Stimulated activated CD4-positive, alpha-beta T cell treated with anti-CD3 and anti-CD28 coated beads, Interleukin-2, amount 100 ng/mL, for 24 hours (primary cell): ENCODE measurements around the gene WHRN.

Source experiments
- DNase-seq, 2 donors: peaks; one replicate each; pipeline ENCODE4 v3.0.0-alpha.2; 2020

WHRN gene

DNA sequence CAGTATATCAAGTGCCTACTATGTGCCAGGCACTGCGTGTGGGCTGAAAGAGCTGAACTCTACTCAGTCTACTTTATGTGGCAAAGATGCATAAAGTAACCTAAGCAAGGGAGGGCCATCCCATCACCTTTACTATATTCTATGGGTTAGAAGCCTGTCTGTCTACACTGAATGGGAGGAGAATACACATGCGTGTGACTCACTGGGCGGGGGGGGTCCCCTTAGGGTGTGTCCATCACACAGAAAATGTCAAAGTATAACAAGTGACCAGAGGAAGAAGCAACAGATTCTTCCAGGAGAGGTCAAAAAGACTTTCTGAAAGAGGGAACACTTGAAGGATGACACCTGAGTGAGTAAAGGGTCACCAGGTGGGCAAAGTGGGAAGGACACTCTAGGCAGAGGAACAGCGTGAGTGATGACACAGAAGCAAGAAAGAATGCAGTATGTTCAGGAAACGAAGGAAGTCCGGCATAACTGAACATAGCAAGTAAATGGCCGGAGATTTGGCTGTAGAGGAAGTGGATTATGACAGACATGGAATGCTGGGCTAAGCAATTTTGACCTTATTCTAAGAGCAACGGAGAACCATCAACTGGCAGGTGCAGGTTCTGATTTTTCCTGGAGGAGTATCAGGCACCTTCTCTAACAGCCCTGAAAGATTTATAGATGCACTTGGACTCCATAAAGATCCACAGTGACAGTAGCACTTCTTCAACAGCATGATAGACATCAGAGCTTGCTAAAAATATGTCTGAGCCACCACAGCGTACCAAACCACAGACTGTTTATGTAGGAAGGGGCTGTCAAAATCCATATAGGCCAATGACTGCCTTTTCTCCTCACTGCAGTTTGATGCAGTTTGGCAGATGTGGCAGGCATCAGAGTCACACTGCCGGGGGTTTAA, 8.0 kb upstream of the WHRN start:
- no peak for DNase-seq

GRCh38 chr9:114511978-114512874, 7.0 kb upstream of the WHRN start:
- no peak for DNase-seq

GRCh38 chr9:114507726-114508125, 2.5 kb upstream of the WHRN start:
- no peak for DNase-seq

GRCh38 chr9:114506082-114506390, 763 bp upstream of the WHRN start:
- no peak for DNase-seq

DNA sequence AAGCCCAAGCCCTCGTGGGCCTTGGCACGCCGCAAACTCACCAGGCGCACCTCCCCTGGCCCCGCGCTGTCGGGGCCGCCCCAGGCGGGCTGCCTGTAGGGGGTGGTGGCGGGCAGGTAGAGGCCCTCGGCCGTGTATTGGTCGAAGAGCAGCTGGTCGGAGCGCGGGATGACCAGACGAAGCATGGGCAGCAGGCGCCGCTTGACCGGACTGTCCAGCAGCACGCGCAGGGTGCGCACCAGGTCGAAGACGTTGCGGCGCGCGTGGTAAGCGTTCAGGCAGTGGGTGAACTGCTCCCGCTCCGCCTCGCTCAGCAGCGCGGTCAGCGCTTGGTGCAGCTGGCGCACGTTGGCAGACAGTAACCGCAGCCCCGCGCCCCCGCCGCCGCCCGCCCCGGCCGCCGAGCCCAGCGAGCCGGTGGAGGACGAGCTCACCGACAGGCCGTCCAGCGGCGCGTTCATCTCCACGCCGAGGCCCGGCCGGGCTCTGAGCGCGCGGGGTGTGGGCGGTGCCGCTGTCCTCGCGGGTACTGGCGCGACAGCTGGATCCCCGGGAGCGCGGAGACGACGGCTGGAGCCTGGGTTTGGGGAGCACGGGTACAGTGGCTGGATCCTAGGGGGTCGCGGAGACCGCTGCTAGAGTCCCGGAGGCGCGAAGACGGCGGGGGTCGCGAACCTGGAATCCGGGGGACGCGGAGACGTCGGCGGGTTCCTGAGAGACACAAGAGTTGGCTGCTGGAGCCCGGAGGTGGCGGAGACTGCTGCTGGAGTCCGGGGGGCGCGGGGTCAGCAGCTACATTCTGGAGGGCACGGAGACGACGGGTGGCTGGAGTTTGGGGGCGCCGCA, 709 bp downstream of the WHRN start:
- peak; percentile 42 to 57 for DNase-seq

DNA sequence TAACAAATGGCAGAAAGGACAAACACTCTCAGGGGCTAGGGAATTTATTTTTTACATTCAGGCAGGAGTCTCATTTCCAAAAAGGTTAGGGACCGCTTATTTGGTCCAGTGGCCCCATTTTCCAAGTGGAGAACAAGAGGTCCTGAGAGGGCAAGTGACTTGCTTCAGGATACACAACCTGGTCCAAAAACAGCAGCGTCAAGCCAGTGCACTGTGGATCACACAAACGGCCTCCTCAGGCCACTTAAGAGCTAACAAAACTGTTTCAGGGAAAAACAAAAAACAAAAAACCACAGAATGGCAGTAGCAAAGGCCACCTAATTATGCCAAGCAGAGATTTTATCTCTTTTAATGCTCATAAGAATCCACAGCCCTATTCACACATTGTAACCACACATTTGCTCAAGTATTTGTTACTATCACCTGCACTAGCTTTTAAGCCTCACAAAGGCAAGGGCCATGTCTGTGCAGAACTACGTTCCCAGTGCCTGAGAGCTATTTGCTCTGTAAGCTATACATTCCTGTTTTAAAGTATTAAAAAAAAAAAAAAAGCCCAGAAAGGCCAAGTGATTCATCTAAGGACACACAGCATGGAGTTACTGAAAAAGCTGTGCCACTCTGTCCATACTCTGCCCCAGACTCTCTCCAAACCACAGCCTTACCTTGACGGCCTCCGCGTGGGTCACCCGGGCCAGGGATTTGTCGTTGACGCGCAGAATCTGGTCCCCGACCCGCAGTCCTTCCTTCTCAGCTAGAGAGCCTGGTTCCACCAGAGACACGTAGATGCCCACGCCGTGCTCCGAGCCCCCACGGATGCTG, 1.5 kb downstream of the WHRN start:
- no peak for DNase-seq

DNA sequence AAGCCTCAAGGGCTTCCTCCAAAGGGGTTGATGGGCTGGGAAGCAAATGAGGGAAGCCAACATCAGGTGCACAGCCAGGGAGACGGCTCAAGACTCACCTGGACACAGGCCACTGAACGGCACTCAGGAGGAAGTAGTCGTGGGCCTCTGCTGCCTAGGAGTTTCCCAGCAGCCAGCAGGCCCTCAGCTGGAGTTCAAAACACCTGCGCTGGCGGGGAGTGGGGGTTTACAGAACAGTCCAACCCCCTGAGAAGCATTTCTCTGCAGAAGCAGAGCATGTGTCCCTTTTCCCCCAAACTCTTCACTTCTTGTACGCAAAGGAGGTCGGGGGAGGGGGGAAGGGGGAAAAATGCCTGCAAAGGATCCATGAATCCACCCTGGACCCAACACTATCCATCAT, 2.3 kb downstream of the WHRN start:
- no peak for DNase-seq

- no peak for DNase-seq
Measured at GRCh38 chr9:114501796-114502682, 3.2 kb downstream of the WHRN start.

DNA sequence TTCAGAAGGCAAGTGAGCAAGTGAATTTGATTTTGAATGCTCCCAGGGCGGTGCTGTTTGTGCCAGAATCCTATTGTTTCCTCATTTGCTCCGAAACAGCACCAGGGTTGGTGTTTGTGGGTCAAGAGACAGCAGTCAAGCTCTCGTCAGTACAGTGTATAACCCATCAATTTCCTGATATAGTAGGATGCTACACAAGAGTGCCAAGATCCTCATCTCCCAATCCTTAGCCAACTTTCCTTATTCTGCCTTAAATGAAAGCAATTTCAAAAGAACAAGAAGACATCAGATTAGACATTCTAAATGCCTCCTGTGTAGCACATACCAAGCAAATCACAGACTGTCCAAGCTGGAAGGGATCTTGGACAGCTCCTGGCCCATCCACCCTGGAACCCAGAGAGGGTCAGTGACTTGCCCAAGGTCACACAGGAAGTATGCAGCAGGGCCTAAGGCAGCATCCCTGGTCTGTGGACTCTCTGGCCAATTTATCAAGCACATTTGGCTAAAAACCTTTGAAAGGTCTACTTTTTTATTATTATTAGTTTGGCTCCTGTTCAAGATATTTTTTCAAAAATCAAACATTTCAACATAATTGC, 4.5 kb downstream of the WHRN start:
- DNase-seq = no peak

- no peak for DNase-seq
Measured at GRCh38 chr9:114499941-114500696, 5.2 kb downstream of the WHRN start.

DNA sequence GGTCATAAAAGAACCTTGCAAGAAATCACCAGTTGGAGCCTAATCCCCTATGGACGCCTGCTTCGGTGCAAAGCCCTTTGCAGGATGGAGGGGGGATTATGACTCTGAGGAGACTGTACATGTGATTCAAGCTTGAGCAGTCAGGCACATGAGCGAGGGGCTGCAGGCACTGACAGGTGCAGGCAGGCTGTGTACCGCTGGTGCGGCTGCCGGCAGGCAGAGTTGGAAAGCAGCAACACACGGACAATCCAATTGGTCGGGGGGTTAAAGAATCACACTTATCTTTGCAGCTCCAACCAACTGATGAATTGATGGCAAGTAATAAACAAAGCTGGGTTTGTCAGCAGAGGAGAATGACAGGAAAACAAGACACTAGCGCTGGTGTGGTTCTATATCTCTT, 5.7 kb downstream of the WHRN start:
- DNase-seq = no peak

- DNase-seq = no peak
Measured at GRCh38 chr9:114497727-114498382, 7.4 kb downstream of the WHRN start.

DNA sequence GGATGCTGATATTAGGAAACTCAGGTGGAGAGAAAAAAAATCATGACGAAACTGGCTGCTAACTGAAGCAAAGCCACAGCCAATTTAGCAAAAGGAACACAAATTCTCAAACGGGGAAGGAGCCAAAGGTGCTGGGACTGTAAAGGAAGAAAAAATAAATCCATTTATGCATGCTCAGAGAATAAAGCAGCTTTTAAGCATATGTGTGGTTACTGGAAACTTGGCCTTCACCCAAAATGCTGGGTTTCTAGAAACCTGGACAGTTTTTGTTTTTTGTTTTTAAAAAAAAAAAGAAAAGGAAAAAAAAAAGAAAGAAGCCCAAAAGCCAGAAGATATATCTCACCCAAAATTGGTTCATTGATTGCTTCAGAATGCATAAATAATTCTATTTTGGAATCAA, 8.0 kb downstream of the WHRN start:
- DNase-seq = no peak

DNA sequence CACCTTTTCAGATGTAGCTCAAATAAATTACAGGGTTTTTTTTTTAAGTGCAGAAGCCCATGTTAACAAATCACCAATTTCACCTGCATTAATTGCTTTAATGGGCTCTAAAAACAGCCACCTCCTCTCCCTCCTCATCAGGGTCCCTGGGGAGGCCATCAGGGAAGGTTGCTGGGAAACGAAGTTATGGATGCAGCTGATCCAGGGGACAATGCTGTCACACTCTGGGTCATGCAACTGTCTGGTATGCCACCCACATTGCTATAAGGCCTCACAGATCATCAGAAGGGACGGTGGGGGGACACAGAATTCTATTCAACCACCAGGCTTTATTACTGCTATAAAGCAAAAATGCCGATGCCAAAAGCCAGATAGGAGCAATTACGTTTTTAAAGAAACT, 9.3 kb downstream of the WHRN start:
- no peak for DNase-seq

GRCh38 chr9:114494776-114495569, 10.3 kb downstream of the WHRN start:
- DNase-seq = no peak

GRCh38 chr9:114493521-114494184, 11.6 kb downstream of the WHRN start:
- DNase-seq = no peak

- no peak for DNase-seq
Measured at GRCh38 chr9:114492991-114493390, 12.3 kb downstream of the WHRN start.

DNA sequence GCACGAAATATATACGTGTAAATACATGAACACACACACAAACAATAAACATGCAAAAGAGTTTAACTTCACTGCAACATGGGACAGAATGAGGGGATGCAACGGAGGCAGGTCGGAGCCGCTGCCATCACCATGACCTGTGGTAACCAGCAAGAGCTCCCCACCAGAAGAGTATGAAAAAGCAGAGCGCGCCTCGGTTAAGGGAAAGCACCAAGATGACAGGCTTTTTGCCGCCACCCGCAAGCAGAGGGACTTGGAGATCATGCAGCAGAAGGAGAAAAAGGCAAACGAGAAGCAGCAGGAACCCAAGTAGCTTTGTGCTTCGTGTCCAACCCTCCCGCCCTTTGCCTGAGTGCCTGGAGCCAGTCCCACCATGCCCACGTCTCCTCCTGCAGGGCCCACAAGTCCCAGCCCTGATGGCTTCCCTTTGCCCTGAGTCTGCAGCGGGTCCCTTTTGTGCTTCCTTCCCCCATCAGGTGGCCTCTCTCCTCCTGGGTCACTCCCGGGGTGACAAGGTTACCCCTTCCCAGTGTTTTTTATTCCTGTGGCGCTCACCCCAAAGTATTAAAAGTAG, 13.8 kb downstream of the WHRN start:
- no peak for DNase-seq
